Stimulated activated CD4-positive, alpha-beta T cell treated with anti-CD3 and anti-CD28 coated beads, Interleukin-15, amount 100 ng/mL, for 24 hours (primary cell): Measurements from ENCODE around the gene CLCN3.
A peak's percentile ranks its signal among the peaks of the same experiment; 100 is the strongest.
"Not testable (repeated sequence)": the region's sequence is repeated elsewhere in the genome, so short reads cannot be mapped to it uniquely, and the experiment has no call there.

Experiments
- DNase-seq: peaks from one replicate; pipeline ENCODE4 v3.0.0-alpha.2; 2020

The CLCN3 gene

DNA sequence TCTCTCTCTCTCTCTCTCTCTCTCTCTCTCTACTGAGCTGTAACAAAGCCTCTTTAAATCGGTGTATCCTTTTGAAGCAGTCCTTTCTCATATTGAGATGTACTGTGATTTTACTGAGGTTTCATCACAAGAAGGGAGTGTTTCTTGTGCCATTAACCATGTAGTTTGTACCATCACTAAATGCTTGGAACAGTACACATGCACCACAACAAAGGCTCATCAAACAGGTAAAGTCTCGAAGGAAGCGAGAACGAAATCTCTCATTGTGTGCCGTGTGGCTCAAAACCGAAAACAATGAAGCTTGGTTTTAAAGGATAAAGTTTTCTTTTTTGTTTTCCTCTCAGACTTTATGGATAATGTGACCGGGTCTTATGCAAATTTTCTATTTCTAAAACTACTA lies 100.2 kb downstream of the CLCN3 start:
- no peak for DNase-seq

DNA sequence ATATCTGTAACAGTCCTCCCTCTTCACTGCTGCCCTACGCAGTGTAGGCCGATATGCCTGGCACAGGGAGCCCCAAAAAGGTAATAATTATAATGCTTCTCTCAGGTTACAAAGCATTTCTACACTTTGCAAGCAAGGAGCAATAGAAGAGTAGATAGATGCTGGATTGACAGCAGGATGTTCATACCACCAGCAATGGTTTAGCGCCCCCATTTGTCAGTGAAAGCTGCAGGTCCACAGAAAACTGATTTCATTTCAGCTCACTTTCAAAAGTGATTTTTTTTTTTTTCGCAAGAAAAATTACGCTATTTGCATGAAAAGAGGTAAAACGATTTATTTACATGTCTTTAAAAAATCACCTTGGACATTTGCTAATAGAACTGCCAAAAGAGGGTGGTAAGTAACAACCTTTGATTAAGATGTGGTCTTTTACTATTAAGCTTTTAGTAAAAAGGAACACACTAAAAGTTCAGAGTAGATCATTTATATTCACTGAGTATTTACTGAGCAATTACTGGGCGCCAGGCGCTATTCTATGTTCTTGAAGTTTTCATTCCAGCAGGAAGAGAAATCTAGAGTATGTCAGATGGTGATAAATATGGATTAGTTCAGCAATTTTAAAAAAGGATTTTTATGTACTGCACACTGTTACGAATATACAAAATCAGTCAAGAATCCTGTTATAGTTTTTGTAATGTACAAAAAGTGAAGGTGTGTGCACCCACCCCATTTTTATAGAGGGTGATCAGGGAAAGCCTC lies 103.0 kb downstream of the CLCN3 start:
- no peak for DNase-seq

DNA sequence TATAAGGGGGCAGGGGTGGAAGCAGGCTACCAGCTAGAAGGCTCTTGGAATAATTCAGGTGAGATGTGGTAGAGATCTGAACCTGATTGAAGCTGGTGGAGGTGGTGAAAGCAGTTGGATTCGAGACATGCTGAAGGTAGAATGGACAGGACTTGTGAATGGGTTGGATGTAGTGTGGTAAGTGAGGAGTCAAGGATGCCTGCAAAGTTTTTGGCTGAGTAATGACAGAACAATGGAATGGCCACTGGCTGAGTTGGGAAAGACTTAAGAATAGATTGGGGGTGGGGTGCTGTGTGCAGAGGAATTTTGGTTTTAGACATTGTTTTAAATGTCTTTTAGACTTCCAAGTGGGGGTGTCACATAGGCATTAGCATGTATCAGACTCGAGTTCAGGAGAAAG lies 103.9 kb downstream of the CLCN3 start:
- no peak for DNase-seq

DNA sequence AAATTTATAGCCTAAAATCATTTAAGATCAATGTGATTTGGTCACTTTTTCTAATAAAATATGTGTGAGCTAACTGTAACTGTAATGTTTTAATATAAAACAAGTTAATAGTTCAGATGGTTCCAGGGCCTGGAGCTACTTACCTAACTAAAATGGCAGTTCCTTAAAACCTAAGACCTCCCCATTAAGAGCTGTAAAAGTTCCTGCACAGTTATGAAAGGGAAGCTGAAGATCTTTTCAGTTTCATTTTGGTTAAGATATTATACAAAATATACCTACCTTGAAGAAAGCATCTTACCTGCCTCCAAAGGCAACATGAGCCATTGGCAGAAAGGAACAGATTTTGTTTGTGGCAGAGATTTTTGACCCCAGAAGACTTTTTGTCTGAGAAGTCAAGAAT lies 107.2 kb downstream of the CLCN3 start:
- no peak for DNase-seq

DNA sequence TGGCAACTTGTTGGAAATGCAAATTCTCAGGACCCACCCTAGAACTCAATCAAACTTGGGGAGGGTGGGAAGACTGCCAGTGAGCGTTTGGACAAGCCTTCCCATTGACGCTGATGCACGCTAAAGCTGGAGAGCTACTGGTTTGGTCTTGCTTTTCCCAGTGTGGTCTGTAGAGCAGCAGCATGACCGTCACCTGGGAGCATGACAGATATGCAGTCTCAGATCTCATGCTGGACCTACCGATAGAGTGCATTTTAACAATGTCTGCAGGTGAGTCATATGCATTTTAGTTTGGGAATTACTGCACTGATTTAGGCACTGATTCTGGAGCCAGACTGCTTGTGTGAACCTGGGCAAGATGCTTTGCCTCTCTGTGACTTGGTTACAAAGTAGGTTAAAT lies 110.2 kb downstream of the CLCN3 start:
- DNase-seq, result no peak

DNA sequence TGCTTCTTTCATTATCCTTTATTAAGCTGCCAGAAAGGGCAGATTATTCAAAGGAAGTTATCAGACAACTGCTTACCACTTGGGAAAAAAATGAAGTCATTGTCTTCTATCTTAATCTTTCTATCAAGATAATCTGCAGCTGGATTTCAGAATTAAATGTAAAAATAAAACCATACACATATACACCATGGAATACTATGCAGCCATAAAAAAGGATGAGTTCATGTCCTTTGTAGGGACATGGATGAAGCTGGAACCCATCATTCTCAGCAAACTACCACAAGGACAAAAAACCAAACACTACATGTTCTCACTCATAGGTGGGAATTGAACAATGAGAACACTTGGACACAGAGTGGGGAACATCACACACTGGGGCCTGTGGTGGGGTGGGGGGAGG lies 118.2 kb downstream of the CLCN3 start:
- DNase-seq, result not testable (repeated sequence)

DNA sequence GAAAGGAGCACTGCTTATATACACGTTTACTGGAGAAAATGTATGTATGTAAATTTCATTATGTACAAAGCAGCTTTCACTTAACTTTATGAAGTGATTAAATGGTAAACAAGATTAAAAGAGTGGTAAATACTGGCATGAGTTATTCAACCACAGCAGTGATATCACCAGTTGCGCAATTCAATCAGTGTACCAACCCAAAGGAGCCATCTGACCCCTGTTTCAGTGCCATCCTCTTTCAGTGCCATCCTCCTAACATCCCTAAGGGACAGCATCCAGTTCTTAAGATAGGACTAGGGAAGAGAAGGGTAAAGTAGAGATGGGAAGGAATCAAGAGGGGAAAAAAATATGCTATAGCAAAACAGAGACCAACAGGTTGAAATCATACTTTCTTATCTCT lies 121.2 kb downstream of the CLCN3 start:
- no peak for DNase-seq

DNA sequence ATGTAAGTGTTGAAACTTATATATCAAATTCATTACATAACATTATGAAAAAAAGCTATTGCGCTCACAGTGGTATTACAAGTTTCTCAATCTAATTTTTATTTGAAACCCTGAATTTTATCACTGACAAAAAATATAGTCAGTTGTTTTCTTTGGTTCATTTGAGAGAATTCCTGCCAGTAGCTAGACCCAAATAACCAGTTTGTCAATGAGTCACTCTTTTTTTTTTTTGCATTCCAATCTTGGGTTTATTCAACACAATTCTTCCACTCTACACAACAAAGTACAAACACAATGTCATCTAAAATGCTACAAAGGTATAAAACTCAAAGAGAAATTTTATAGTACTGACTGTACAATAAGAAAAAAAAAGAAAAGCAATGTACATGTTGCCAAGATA lies 124.2 kb downstream of the CLCN3 start:
- no peak for DNase-seq

DNA sequence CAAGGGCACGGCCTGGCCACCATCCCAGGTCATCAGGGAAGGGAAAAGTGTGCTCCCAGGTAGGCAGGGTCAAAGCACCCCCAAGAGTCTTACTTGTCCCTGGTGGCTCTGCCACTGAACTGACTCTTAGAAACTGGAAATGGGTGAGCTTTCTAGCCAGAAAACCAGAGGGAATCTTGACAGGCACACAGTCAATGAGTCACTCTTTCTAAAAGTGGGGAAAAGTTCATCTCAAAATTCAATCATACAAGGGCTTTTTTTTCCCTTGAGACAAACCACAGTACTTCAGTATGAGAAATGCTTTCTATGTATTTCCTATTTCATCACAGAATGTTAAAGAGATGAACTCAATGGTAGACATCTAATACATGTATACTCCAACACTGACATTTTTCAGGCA lies 124.9 kb downstream of the CLCN3 start:
- DNase-seq, result no peak

DNA sequence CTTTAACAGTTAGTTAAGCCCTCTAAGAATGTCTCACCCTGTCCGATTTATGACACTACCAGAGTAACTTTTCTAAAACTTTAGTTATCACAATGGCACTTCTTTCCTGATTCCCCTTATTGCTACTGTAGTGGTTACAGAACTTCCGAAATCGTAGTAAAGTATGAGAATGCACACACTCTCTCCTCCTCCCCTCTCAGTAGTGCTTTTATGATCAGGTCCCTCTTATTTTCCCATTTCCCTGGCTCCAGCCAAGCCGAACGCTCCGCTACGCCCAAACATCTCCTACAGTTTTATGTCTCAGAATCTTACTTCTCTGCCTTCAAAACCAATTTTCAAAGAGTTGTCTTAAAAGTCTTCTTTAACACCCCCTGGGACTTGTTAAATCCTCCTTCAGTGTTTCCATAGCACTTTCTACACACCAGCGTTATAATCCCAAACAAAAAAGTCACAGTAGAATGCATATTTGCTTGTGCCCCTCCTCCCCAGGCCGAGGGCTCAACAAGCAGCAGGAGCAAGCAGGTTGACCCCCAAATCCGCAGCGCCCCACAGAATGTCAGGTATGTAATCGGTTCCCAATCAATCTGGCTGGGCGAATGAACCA lies 136.7 kb downstream of the CLCN3 start:
- no peak for DNase-seq

DNA sequence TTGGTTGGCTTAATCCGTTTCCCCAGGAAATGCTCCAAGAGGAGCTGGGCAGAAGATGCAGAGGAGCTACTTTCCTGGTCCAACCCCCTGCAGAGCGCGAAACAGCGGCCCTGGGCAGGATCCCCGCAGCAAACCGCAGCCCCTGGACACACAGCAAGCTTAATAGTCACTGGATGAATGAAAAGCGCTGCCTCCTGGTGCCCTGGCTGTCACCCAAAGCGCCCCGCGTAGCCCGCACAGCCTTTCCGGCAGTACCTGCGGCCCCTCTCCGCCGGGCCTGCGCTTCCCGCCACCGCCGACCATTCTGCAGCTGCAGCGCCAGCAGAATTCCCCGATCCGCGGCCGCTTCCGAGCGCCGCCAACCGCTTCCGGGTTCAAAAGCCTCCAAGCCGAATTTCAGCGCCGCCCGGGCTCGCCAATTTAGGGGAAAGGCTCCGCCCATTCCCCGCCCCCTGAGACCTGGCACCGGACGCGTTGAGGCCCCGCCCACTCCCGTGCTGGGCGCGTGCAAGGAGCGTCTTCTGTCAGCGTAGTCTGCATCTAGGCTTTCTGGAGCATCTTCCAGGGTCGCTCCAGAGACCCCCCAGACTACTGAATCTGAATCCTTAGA lies 137.3 kb downstream of the CLCN3 start, which contains the start of gene HPF1:
HPF1 (minus strand) TSS at position 370 of the 610 bp plus-strand sequence; CDS start at position 303, 67 bp downstream.
- DNase-seq, result peak; percentile 98

DNA sequence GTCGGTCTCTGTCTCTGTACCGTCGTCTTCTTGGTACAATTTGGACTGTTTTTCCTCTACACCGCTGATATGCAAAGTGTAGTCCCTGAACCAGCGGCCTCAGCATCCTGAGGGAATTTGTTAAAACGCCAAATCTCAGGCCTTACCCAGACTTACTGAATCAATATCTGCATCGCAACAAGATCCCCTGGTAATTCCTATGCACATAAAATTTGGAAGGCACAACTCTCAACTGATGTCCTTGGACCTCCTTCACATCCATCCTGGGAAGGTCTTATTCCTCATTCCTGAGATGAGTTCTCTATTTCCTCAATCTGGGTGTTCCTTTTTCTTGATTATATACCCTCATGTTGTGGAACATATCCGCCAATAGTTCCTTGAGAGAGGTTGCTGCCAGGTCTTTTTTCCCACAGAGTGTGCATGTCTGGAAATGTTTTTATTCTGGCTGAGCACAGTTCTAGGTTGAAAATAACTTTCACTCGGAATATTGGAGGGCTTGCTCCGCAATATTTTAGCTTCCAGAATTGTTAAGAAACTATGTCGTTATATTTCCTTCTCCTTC lies 138.1 kb downstream of the CLCN3 start:
- DNase-seq, result no peak

DNA sequence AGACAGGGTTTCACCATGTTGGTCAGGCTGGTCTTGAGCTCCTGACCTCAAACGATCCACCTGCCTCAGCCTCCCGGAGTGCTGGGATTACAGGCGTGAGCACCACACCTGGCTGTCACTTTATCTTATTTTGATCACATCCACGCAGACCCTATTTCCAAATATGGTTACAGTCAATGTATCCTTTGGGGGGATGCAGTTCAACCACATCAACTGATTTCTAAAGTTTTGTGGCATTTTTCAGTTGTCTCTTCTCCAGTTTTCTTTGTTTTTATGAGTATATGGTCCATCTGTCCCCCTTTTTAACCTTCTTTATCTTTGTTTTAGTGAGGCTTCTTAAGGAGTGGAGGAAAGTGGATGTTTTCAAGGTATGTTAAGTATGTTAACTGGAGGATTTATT lies 141.5 kb downstream of the CLCN3 start:
- DNase-seq, result no peak

DNA sequence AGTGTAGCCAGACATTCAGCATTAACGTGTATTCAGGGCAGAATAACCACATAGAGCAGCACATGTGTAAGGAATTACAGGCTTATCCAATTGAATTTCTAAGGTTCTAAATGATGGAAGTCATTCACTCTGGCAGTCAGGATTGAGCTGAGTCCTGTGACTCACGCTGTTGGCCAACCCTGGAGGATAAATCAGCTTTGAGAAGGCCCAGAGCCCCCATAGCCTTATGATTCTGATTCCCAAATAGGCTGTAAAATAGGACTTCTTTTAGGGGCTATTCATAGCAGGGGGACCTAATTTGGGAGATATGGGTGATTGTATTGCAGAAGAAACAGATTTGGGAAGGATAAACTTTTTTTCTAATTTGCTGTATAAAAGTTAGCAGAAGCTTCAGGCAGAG lies 145.5 kb downstream of the CLCN3 start:
- DNase-seq, result no peak

DNA sequence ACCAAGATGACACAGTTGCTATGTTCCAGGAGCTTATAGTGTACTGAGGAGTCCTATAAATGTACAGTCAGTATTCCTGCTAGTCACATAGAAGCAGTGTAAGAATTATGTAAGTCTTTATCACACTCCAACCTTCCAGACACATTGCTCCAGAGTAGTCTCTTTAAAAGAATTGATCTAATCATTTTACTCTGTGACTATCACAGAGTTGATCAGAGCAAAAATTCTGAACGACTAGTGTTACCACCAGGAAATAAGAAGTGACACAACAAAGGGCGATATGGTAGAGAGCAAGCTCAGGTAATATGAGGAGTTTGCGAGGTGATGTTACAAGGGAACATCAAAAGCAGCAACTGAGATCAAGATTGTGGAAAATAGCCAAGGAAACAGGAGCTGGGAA lies 146.4 kb downstream of the CLCN3 start:
- no peak for DNase-seq

DNA sequence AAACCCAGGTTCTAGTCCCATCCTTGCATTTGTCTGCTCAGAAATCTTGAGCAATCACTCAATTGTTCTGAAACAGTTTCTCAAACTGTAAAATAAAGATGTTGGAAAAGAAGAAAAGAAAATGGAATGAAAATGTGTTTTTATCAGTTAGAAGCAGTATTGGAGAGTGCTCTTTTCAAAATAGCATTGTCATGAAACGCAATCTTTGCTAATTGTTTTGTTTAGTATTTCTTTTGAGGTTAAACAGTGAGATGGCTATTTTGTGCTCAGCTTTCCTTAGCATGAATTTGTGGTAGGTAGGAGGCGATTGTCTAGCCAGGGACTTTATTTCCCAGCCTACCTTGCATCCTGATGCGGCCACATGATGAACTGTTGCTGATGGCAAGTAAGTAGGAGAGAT lies 148.0 kb downstream of the CLCN3 start:
- no peak for DNase-seq

DNA sequence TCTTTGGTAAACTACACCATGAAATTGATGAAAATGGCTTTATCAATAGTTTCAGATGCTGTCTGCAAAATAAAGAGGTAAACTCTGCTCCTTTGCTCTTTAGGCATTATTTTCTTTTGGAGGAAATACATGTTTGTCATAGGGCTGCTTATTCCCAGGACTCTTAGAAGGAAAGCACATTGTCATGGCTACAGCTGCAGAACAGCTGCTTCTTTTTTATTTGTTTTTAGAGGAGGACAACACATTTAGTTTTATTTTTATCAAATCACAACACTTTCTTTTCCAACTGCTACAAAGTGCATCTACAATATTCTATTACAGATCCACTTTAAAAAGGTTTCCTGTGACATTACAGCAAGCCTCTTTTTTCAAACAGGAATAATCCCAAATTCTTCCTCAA lies 150.0 kb downstream of the CLCN3 start:
- DNase-seq, result no peak

DNA sequence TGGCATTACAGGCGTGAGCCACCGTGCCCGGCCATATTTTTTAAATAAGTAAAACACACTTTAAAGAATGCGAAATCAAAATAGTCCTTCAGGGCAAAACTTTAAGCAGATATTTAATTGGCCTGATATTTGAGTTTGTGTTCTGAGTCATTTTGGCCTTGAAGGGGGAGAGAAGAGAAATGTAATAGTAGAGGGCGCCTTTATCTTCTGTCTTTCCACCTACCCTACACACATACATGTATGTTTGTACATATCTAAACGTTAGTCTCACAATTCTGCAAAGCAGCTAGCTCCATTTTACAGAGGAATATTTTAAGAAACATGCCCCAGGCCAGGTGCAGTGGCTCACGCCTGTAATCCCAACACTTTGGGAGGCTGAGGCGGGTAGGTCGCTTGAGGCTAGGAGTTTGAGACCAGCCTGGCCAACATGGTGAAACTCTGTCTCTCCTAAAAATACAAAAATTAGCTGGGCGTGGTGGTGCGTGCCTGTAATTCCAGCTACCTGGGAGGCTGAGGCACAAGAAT lies 151.2 kb downstream of the CLCN3 start:
- not testable (repeated sequence) for DNase-seq
